ENCODE results near the gene WWTR1. TPM values are rescaled to one million over a fixed set of nuclear protein-coding genes. Genes with fewer than 3 reads are reported as not detected.

WWTR1 gene
- total RNA-seq, 6 experiments from 2014 or later, result 41.5 to 49.7 (median 45.5) TPM

- H3K4me1 Mint-ChIP-seq (ENCODE audit: low read depth), result peaks cover 45% of the 10 kb centered on the region
Observed at GRCh38 chr3:149527531-149528339, 130.1 kb downstream of the WWTR1 start.

GRCh38 chr3:149523512-149524299, 134.1 kb downstream of the WWTR1 start:
- peaks cover 27% of the 10 kb centered on the region for H3K36me3 Mint-ChIP-seq (ENCODE audit: low read depth)
- no peak overlapping the region for H3K4me3 Mint-ChIP-seq
- H3K27me3 Mint-ChIP-seq (ENCODE audit: insufficient read depth), result no peaks in the 10 kb centered on the region
- peaks cover 15% of the 10 kb centered on the region for H3K4me1 Mint-ChIP-seq (ENCODE audit: low read depth)
- H3K27ac Mint-ChIP-seq, result peak overlapping the region; percentile 13; the same call in 1 of the 2 replicates
- H3K9me3 Mint-ChIP-seq, result no peaks in the 10 kb centered on the region
- TF ChIP-seq, protein P1, sequence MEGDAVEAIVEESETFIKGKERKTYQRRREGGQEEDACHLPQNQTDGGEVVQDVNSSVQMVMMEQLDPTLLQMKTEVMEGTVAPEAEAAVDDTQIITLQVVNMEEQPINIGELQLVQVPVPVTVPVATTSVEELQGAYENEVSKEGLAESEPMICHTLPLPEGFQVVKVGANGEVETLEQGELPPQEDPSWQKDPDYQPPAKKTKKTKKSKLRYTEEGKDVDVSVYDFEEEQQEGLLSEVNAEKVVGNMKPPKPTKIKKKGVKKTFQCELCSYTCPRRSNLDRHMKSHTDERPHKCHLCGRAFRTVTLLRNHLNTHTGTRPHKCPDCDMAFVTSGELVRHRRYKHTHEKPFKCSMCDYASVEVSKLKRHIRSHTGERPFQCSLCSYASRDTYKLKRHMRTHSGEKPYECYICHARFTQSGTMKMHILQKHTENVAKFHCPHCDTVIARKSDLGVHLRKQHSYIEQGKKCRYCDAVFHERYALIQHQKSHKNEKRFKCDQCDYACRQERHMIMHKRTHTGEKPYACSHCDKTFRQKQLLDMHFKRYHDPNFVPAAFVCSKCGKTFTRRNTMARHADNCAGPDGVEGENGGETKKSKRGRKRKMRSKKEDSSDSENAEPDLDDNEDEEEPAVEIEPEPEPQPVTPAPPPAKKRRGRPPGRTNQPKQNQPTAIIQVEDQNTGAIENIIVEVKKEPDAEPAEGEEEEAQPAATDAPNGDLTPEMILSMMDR (IDR thresholded peaks at IDR 0.05), result no peak
- no peak for DNase-seq

More at GRCh38 chr3:149527531-149528339, 130.1 kb downstream of the WWTR1 start:
- Mint-ChIP-seq H3K9me3 (no peaks in the 10 kb centered on the region), H3K4me3 (no peak overlapping the region), H3K36me3 (ENCODE audit: low read depth) (peaks cover 27% of the 10 kb centered on the region), H3K27ac (peak overlapping the region; percentile 54), H3K27me3 (ENCODE audit: insufficient read depth) (no peaks in the 10 kb centered on the region)
- no peak for DNase-seq
- TF ChIP-seq, protein P1 (IDR thresholded peaks at IDR 0.05), result 0 out of 2 replicates have a peak, but pooled peaks have one; percentile 11

- no peak overlapping the region for H3K4me3 Mint-ChIP-seq
- peaks cover 14% of the 10 kb centered on the region for H3K36me3 Mint-ChIP-seq (ENCODE audit: low read depth)
- H3K27ac Mint-ChIP-seq, result no peak overlapping the region
- no peaks in the 10 kb centered on the region for H3K27me3 Mint-ChIP-seq (ENCODE audit: insufficient read depth)
- TF ChIP-seq, protein P1 (IDR thresholded peaks at IDR 0.05), result no peak
- no peak for DNase-seq
- H3K4me1 Mint-ChIP-seq (ENCODE audit: low read depth), result no peaks in the 10 kb centered on the region
- no peaks in the 10 kb centered on the region for H3K9me3 Mint-ChIP-seq
Observed at GRCh38 chr3:149519912-149520311, 137.9 kb downstream of the WWTR1 start.

DNA sequence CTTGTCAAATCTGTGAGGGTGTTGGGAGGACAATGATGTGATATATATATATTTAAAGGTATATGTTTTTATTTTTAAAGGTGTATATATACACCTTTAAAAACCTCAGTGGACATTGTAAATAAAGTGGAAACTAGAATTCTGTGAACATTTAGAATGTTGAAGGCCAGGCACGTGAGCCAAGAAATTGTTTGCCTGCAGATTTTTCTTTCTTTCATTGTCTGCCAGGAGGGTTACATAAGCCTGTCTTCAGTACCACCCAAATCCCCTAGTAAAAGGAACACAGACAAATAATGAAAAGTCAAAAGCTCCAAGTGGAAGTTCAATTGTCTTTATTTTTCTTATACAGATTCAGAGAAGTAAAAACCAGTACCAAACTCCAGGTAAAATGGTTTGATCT, 140.9 kb downstream of the WWTR1 start:
- no peaks in the 10 kb centered on the region for H3K36me3 Mint-ChIP-seq (ENCODE audit: low read depth)

DNA sequence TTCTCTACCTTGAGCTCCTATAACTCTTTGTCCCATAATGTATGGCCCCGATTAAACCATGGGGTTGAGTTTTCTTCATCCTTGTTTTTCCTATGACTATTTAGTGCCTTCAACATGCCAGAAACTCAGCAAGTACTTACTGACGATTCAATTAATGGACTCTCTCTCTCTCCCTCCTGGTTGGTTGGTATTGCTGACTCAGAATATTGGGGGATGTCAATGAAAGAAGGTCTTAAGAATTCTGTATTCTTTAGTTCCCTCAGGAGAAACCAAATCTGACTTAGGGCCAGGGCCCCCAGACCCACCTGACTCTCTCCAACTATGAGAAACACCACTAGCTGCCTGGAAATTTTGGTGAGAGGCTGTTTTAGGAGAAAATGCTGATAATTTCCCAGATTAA, 142.6 kb downstream of the WWTR1 start:
- TF ChIP-seq, protein P1 (IDR thresholded peaks at IDR 0.05), result no peak
- Mint-ChIP-seq H3K9me3 (no peaks in the 10 kb centered on the region), H3K27me3 (ENCODE audit: insufficient read depth) (peaks cover 5% of the 10 kb centered on the region; the same call in 1 of the 2 replicates), H3K4me1 (ENCODE audit: low read depth) (peaks cover 10% of the 10 kb centered on the region), H3K36me3 (ENCODE audit: low read depth) (no peaks in the 10 kb centered on the region), H3K4me3 (no peak overlapping the region), H3K27ac (no peak overlapping the region)
- DNase-seq, result no peak

More for the DNA sequence above, 140.9 kb downstream of the WWTR1 start:
- H3K27ac Mint-ChIP-seq, result no peak overlapping the region
- no peak for DNase-seq
- peaks cover 5% of the 10 kb centered on the region; the same call in 1 of the 2 replicates for H3K27me3 Mint-ChIP-seq (ENCODE audit: insufficient read depth)
- TF ChIP-seq, protein P1 (IDR thresholded peaks at IDR 0.05), result no peak
- no peak overlapping the region for H3K4me3 Mint-ChIP-seq
- peaks cover 10% of the 10 kb centered on the region for H3K4me1 Mint-ChIP-seq (ENCODE audit: low read depth)
- H3K9me3 Mint-ChIP-seq, result no peaks in the 10 kb centered on the region
